Activated T-cell treated with anti-CD3 and anti-CD28 coated beads, Interleukin-2, amount 50 U/mL, for 4 hours (primary cell): Measurements from ENCODE around the gene UNC13A. TPM values are rescaled to one million over a fixed set of nuclear protein-coding genes. Genes with fewer than 3 reads are reported as not detected.

Experiments used
- ATAC-seq, 2 donors: fragments of 200-7000 bp; cut with Tn5 transposase; one replicate each; pipeline ENCODE4 v1.10.0; 2021
- DNase-seq: peaks from one replicate; pipeline ENCODE4 v3.0.0-alpha.2; 2020
- H3K27me3 Mint-ChIP-seq: one replicate; pipeline ENCODE4 v1.8.0; 2021; ENCODE audit warnings: low read depth, mixed read lengths
- H3K36me3 Mint-ChIP-seq: one replicate; pipeline ENCODE4 v1.8.0; 2022; ENCODE audit warnings: mixed read lengths; ENCODE audit not compliant: insufficient read depth
- H3K4me1 Mint-ChIP-seq: one replicate; pipeline ENCODE4 v1.8.0; 2021; ENCODE audit warnings: low read depth, mixed read lengths
- H3K4me3 Mint-ChIP-seq: one replicate; pipeline ENCODE4 v1.8.0; 2021; ENCODE audit warnings: mild to moderate bottlenecking, moderate library complexity, mixed read lengths
- H3K9me3 Mint-ChIP-seq: one replicate; pipeline ENCODE4 v1.8.0; 2021; ENCODE audit warnings: mixed read lengths
- total RNA-seq, 3 donors: library from RNA; stranded (reverse); gene quantifications; one replicate each; pipeline ENCODE4 v1.2.1, GENCODE V29; 2021

UNC13A gene
- total RNA-seq, 3 donors from 2014 or later, result 0.08 to 0.15 TPM; not detected in 1

- Mint-ChIP-seq H3K9me3 (peaks cover 3% of the 10 kb centered on the region), H3K36me3 (no peaks in the 10 kb centered on the region), H3K27me3 (peaks cover 35% of the 10 kb centered on the region), H3K4me1 (peaks cover 7% of the 10 kb centered on the region), H3K4me3 (no peak overlapping the region)
- ATAC-seq (no peak), DNase-seq (no peak)
Observed at GRCh38 chr19:17617807-17618192, 70.4 kb downstream of the UNC13A start.

- DNase-seq (no peak), ATAC-seq (no peak)
- Mint-ChIP-seq H3K4me3 (no peak overlapping the region), H3K4me1 (peaks cover 4% of the 10 kb centered on the region), H3K9me3 (peaks cover 3% of the 10 kb centered on the region), H3K36me3 (no peaks in the 10 kb centered on the region), H3K27me3 (peaks cover 35% of the 10 kb centered on the region)
Observed at GRCh38 chr19:17616961-17617806, 71.0 kb downstream of the UNC13A start.

- no peak overlapping the region for H3K4me3 Mint-ChIP-seq
- H3K4me1 Mint-ChIP-seq, result peaks cover 4% of the 10 kb centered on the region
- H3K36me3 Mint-ChIP-seq, result no peaks in the 10 kb centered on the region
- H3K9me3 Mint-ChIP-seq, result no peaks in the 10 kb centered on the region
- DNase-seq, result no peak
- peaks cover 35% of the 10 kb centered on the region for H3K27me3 Mint-ChIP-seq
- ATAC-seq, result no peak
Observed at GRCh38 chr19:17616686-17616960, 71.5 kb downstream of the UNC13A start.

- peaks cover 4% of the 10 kb centered on the region for H3K4me1 Mint-ChIP-seq
Observed at GRCh38 chr19:17615889-17616685, 72.1 kb downstream of the UNC13A start.

GRCh38 chr19:17614476-17614875 lies 73.7 kb downstream of the UNC13A start:
- DNase-seq, result no peak
- peaks cover 33% of the 10 kb centered on the region for H3K27me3 Mint-ChIP-seq
- no peaks in the 10 kb centered on the region for H3K9me3 Mint-ChIP-seq
- H3K4me3 Mint-ChIP-seq, result no peak overlapping the region
- H3K36me3 Mint-ChIP-seq, result no peaks in the 10 kb centered on the region
- peaks cover 4% of the 10 kb centered on the region for H3K4me1 Mint-ChIP-seq
- no peak for ATAC-seq

More at GRCh38 chr19:17615889-17616685, 72.1 kb downstream of the UNC13A start:
- Mint-ChIP-seq H3K4me3 (no peak overlapping the region), H3K27me3 (peaks cover 35% of the 10 kb centered on the region), H3K36me3 (no peaks in the 10 kb centered on the region), H3K9me3 (no peaks in the 10 kb centered on the region)
- DNase-seq (no peak), ATAC-seq (peak in 1 of 2 donors; percentile 14)

GRCh38 chr19:17611462-17612244 lies 76.5 kb downstream of the UNC13A start:
- Mint-ChIP-seq H3K27me3 (peaks cover 18% of the 10 kb centered on the region), H3K4me3 (no peak overlapping the region), H3K36me3 (no peaks in the 10 kb centered on the region), H3K4me1 (peaks cover 3% of the 10 kb centered on the region), H3K9me3 (no peaks in the 10 kb centered on the region)
- DNase-seq, result no peak
- no peak for ATAC-seq

GRCh38 chr19:17610384-17610783 lies 77.8 kb downstream of the UNC13A start:
- H3K9me3 Mint-ChIP-seq, result no peaks in the 10 kb centered on the region
- H3K4me1 Mint-ChIP-seq, result peaks cover 7% of the 10 kb centered on the region
- no peak overlapping the region for H3K4me3 Mint-ChIP-seq
- DNase-seq (no peak), ATAC-seq (no peak)
- H3K27me3 Mint-ChIP-seq, result peaks cover 10% of the 10 kb centered on the region
- H3K36me3 Mint-ChIP-seq, result no peaks in the 10 kb centered on the region

GRCh38 chr19:17607936-17608335 lies 80.2 kb downstream of the UNC13A start:
- Mint-ChIP-seq H3K9me3 (no peaks in the 10 kb centered on the region), H3K36me3 (no peaks in the 10 kb centered on the region), H3K4me3 (no peak overlapping the region), H3K27me3 (peaks cover 22% of the 10 kb centered on the region), H3K4me1 (peaks cover 7% of the 10 kb centered on the region)
- DNase-seq, result no peak
- no peak for ATAC-seq

- Mint-ChIP-seq H3K36me3 (no peaks in the 10 kb centered on the region), H3K4me1 (peaks cover 7% of the 10 kb centered on the region), H3K9me3 (no peaks in the 10 kb centered on the region), H3K27me3 (peaks cover 32% of the 10 kb centered on the region), H3K4me3 (peak overlapping the region; percentile 67)
- DNase-seq (no peak), ATAC-seq (peak; percentile 23 to 36)
Observed at GRCh38 chr19:17606590-17607185, 81.5 kb downstream of the UNC13A start.

GRCh38 chr19:17605761-17606589 lies 82.2 kb downstream of the UNC13A start:
- ATAC-seq (peak; percentile 94), DNase-seq (peak; percentile 79)
- Mint-ChIP-seq H3K4me3 (peak overlapping the region; percentile 67), H3K9me3 (no peaks in the 10 kb centered on the region), H3K27me3 (peaks cover 39% of the 10 kb centered on the region), H3K36me3 (no peaks in the 10 kb centered on the region), H3K4me1 (peaks cover 7% of the 10 kb centered on the region)

- Mint-ChIP-seq H3K27me3 (peaks cover 41% of the 10 kb centered on the region), H3K36me3 (no peaks in the 10 kb centered on the region), H3K9me3 (no peaks in the 10 kb centered on the region), H3K4me1 (peaks cover 7% of the 10 kb centered on the region), H3K4me3 (peak overlapping the region; percentile 16)
- ATAC-seq, result no peak
- DNase-seq, result no peak
Observed at GRCh38 chr19:17605117-17605516, 83.0 kb downstream of the UNC13A start.

- DNase-seq (no peak), ATAC-seq (no peak)
- no peaks in the 10 kb centered on the region for H3K36me3 Mint-ChIP-seq
- no peak overlapping the region for H3K4me3 Mint-ChIP-seq
- peaks cover 41% of the 10 kb centered on the region for H3K27me3 Mint-ChIP-seq
- no peaks in the 10 kb centered on the region for H3K9me3 Mint-ChIP-seq
- H3K4me1 Mint-ChIP-seq, result peaks cover 7% of the 10 kb centered on the region
Observed at GRCh38 chr19:17604372-17605025, 83.7 kb downstream of the UNC13A start.
